Measurements from ENCODE around the gene KITLG.

DNA sequence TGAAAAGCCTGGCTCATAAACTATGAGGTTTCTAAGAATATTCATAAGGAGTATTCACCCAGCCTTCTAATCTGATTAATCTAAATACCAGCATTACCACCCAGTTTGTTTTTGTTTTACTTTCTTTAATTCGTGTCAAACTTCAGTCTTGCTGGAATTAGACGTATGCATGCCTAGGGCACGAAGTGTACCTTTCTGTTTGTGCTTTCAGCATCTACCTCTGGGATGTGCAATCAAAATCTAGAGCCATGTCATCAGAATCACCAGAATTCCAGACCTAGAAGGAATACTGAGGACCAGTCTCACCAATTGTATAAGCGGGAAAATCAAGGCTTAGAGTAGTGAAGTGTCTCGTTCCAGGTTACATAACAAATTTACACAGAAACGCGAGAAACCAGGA is 57.3 kb downstream of the KITLG start:
- TF ChIP-seq, protein P1, sequence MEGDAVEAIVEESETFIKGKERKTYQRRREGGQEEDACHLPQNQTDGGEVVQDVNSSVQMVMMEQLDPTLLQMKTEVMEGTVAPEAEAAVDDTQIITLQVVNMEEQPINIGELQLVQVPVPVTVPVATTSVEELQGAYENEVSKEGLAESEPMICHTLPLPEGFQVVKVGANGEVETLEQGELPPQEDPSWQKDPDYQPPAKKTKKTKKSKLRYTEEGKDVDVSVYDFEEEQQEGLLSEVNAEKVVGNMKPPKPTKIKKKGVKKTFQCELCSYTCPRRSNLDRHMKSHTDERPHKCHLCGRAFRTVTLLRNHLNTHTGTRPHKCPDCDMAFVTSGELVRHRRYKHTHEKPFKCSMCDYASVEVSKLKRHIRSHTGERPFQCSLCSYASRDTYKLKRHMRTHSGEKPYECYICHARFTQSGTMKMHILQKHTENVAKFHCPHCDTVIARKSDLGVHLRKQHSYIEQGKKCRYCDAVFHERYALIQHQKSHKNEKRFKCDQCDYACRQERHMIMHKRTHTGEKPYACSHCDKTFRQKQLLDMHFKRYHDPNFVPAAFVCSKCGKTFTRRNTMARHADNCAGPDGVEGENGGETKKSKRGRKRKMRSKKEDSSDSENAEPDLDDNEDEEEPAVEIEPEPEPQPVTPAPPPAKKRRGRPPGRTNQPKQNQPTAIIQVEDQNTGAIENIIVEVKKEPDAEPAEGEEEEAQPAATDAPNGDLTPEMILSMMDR (conservative IDR thresholded peaks at IDR 0.05; ENCODE audit: low read length), result no peak
- no peak for TF ChIP-seq EZH2phosphoT487 (IDR thresholded peaks at IDR 0.05; ENCODE audit: borderline replicate concordance, low read depth, low read length)

Measured in OCI-LY7 (cell line).